ENCODE measurements around the gene SGPL1. TPM values are rescaled to one million over a fixed set of nuclear protein-coding genes. Genes with fewer than 3 reads are reported as not detected.

SGPL1 gene
- total RNA-seq, 1 experiment from 2014 or later, result 52.6 TPM

- H3K27ac Mint-ChIP-seq, result no peak overlapping the region; a peak in 1 of 7 replicates
- H3K9ac ChIP-seq (ENCODE audit: extremely low read depth, insufficient read length, low read length), result no peak overlapping the region
Measured at GRCh38 chr10:70906031-70906783, 90.5 kb downstream of the SGPL1 start.

More at GRCh38 chr10:70906031-70906783, 90.5 kb downstream of the SGPL1 start:
- Histone ChIP-seq H4K91ac (ENCODE audit: insufficient read length, low read depth, low read length) (no peak overlapping the region), H3K79me2 (ENCODE audit: insufficient read depth, low read length) (no peaks in the 10 kb centered on the region), H4K8ac (replicated peaks; ENCODE audit: insufficient read length, low read depth, low read length) (no peak overlapping the region), H2BK5ac (ENCODE audit: insufficient read length, low read length) (no peak overlapping the region), H3K18ac (ENCODE audit: insufficient read length, low read depth, low read length) (no peak overlapping the region), H2BK120ac (ENCODE audit: low read depth, low read length, poor library complexity, severe bottlenecking) (no peak overlapping the region), H3K79me1 (ENCODE audit: insufficient read depth, low read depth, low read length, poor library complexity, severe bottlenecking) (no peaks in the 10 kb centered on the region), H3K9me3 (ENCODE audit: control insufficient read depth, low read depth, low read length) (no peaks in the 10 kb centered on the region), H3K56ac (ENCODE audit: insufficient read length, low read depth, low read length) (no peak overlapping the region), H2BK12ac (ENCODE audit: insufficient read length, low read depth, low read length) (no peak overlapping the region), H3K27ac (ENCODE audit: insufficient read length, low read depth, low read length) (no peak overlapping the region), H3K14ac (ENCODE audit: insufficient read depth, low read length) (no peak overlapping the region), H3K4me2 (ENCODE audit: insufficient read depth, insufficient read length, low read length) (no peak overlapping the region), H3T11ph (ENCODE audit: low read length) (no peak overlapping the region), H2BK15ac (ENCODE audit: low read depth, low read length) (no peak overlapping the region), H3K23ac (ENCODE audit: insufficient read length, low read depth, low read length) (no peak overlapping the region), H3K23me2 (ENCODE audit: insufficient read length, low read depth, low read length, poor library complexity, severe bottlenecking) (no peaks in the 10 kb centered on the region), H2AFZ (ENCODE audit: low read length) (no peak overlapping the region), H4K20me1 (ENCODE audit: control insufficient read depth, insufficient read depth, insufficient read length) (no peaks in the 10 kb centered on the region), H2BK20ac (ENCODE audit: low read depth, low read length, poor library complexity, severe bottlenecking) (no peak overlapping the region), H2AK5ac (ENCODE audit: insufficient read length, low read length) (no peak overlapping the region), H4K5ac (ENCODE audit: insufficient read length, low read depth, low read length) (no peak overlapping the region), H3K4me1 (ENCODE audit: insufficient read depth, low read length) (no peaks in the 10 kb centered on the region), H3K27me3 (ENCODE audit: insufficient read depth, low read length) (no peaks in the 10 kb centered on the region), H3K4ac (ENCODE audit: low read depth, low read length) (no peak overlapping the region)
- Mint-ChIP-seq H3K9me3 (no peaks in the 10 kb centered on the region; a peak in 1 of 5 replicates), H3K36me3 (ENCODE audit: insufficient read depth in 1 of 3, low read depth in 3 of 3) (no peaks in the 10 kb centered on the region), H3K4me1 (peaks cover 6 to 8% of the 10 kb centered on the region in 2 experiments), H3K4me3 (no peak overlapping the region), H3K27me3 (ENCODE audit: low read depth) (peaks cover 2% of the 10 kb centered on the region)
- DNase-seq, result no peak
- no peak for TF ChIP-seq CTCF (conservative IDR thresholded peaks at IDR 0.05)
- no CpG with 5 or more reads among the region's 5 CpGs for WGBS (ENCODE audit: extremely low coverage, insufficient read length, low lambda C conversion rate)
